Neural cell (in vitro differentiated cells): Measurements from ENCODE around the gene NSG1.

Experiments used
- EZH2 ChIP-seq: fragments of 200-600, 300-800 bp; shearing (Covaris generic), sonication (generic); IDR thresholded peaks from 2 replicates; pipeline ENCODE4 v1.6.1; 2014; ENCODE audit warnings: antibody characterized with exemption, low read length, borderline replicate concordance, mild to moderate bottlenecking; ENCODE audit not compliant: insufficient read depth, poor library complexity, severe bottlenecking
- MXI1 ChIP-seq: fragments of 450-650 bp; conservative IDR thresholded peaks from 2 replicates; pipeline ENCODE4 v1.6.1; 2014; ENCODE audit warnings: antibody characterized with exemption, mild to moderate bottlenecking; ENCODE audit not compliant: poor library complexity, severe bottlenecking
- POLR2AphosphoS5 ChIP-seq: IDR thresholded peaks from 2 replicates; pipeline ENCODE4 v1.6.1; 2012
- RAD21 ChIP-seq: fragments of 450-650 bp; conservative IDR thresholded peaks from 2 replicates; pipeline ENCODE4 v1.6.1; 2014; ENCODE audit warnings: antibody characterized with exemption, mild to moderate bottlenecking, moderate library complexity
- REST ChIP-seq: IDR thresholded peaks from 2 replicates; pipeline ENCODE4 v1.6.1; 2012; ENCODE audit warnings: borderline replicate concordance
- SMC3 ChIP-seq: fragments of 450-650 bp; conservative IDR thresholded peaks from 2 replicates; pipeline ENCODE4 v1.6.1; 2014; ENCODE audit warnings: antibody characterized with exemption, mild to moderate bottlenecking, moderate library complexity; ENCODE audit not compliant: poor library complexity
- TAF1 ChIP-seq: IDR thresholded peaks from 2 replicates; pipeline ENCODE4 v1.6.1; 2012; ENCODE audit warnings: low read depth
- TF ChIP-seq, protein P1 (sequence below): fragments of 450-650 bp; IDR thresholded peaks from 2 replicates; pipeline ENCODE4 v1.5.1; 2014; ENCODE audit warnings: antibody characterized with exemption, mild to moderate bottlenecking, moderate library complexity; ENCODE audit not compliant: poor library complexity, severe bottlenecking

DNA sequence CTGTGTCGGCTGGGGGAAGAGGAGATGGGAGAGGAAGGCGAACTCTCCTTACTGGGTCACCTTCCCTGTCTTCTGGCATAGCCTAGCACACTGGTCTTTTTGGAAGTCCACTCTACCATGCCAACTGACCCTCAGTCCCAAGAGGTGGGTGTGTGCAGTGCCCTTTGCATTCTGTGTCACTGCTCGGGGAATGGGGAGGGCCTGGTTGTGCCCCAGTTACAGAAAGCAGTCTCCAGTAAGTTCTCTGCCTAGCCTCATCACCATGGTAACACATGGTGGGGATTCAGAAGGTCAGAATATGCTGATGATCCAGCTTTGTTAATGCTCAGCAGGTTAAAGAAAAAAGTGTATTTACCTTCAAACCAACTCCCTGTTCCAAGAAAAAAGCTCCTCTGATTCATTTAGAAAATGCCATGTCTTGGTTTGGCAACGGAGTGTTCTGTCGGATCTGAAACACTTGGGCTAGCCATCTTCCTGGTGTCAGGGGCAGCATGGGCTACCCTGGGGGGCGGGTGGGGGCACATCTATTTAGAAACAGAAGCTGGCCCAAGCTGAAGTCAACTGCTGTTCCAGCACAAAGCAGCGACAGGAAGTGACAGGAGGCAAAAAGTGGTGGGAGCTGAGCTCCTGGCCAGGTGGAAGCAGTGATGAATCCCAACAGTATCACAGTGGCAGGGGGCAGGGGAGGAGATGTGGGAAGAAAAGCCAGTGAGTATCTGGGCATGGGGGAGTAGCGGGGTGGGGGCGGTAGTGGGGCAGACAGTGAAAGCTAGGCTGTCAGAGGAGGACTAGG, 37.0 kb downstream of the NSG1 start:
- TF ChIP-seq, protein P1, sequence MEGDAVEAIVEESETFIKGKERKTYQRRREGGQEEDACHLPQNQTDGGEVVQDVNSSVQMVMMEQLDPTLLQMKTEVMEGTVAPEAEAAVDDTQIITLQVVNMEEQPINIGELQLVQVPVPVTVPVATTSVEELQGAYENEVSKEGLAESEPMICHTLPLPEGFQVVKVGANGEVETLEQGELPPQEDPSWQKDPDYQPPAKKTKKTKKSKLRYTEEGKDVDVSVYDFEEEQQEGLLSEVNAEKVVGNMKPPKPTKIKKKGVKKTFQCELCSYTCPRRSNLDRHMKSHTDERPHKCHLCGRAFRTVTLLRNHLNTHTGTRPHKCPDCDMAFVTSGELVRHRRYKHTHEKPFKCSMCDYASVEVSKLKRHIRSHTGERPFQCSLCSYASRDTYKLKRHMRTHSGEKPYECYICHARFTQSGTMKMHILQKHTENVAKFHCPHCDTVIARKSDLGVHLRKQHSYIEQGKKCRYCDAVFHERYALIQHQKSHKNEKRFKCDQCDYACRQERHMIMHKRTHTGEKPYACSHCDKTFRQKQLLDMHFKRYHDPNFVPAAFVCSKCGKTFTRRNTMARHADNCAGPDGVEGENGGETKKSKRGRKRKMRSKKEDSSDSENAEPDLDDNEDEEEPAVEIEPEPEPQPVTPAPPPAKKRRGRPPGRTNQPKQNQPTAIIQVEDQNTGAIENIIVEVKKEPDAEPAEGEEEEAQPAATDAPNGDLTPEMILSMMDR = no peak
- TF ChIP-seq POLR2AphosphoS5 (no peak), TAF1 (no peak), EZH2 (no peak), REST (no peak), RAD21 (no peak), SMC3 (no peak), MXI1 (no peak)
